H1 (cell line): ENCODE data around the gene GLT8D2. TPM values are rescaled to one million over a fixed set of nuclear protein-coding genes. Genes with fewer than 3 reads are reported as not detected.

Source experiments
- CTCF ChIA-PET: fragments of 300-600 bp; sonication (Branson Sonifier 250); formaldehyde crosslinking; loops from one replicate; lab custom pipeline; 2021; ENCODE audit not compliant: partially characterized antibody; lab: Charles Lee
- POLR2A ChIA-PET: fragments of 300-600 bp; sonication (Branson Sonifier 250); formaldehyde crosslinking; loops from one replicate; lab custom pipeline; 2021; ENCODE audit warnings: inconsistent platforms; ENCODE audit not compliant: partially characterized antibody; lab: Charles Lee
- DNase-seq, 2 experiments: peaks; one replicate each; pipeline versions ENCODE4 v3.0.0 to v3.0.0-alpha.2; 2010 to 2022; ENCODE audit warnings: low spot score in 2 of 2, low read depth in 1 of 2, mixed read lengths in 1 of 2
- FAIRE-seq: peaks from 2 replicates; lab custom pipeline; 2011; peaks lifted over from hg19 to GRCh38; lab: Jason Lieb, UNC
- H2AFZ ChIP-seq: 2 replicates; pipeline ENCODE4 v1.8.1; 2012; ENCODE audit warnings: low read length, inconsistent platforms
- H2AK5ac ChIP-seq: 2 replicates; pipeline ENCODE4 v1.6.1; 2013; ENCODE audit warnings: low read depth, low read length
- H2BK120ac ChIP-seq: replicated peaks from 2 replicates; pipeline ENCODE3; 2013; ENCODE audit warnings: low read depth, low read length, inconsistent platforms
- H2BK12ac ChIP-seq: 2 replicates; pipeline ENCODE4 v1.6.1; 2013; ENCODE audit warnings: low read depth, low read length
- H2BK15ac ChIP-seq: 2 replicates; pipeline ENCODE4 v1.6.1; 2013; ENCODE audit warnings: low read length
- H2BK20ac ChIP-seq: 2 replicates; pipeline ENCODE4 v1.6.1; 2013; ENCODE audit warnings: low read length
- H2BK5ac ChIP-seq: 2 replicates; pipeline ENCODE4 v1.6.1; 2013; ENCODE audit warnings: low read depth, low read length
- H3K14ac ChIP-seq: 2 replicates; pipeline ENCODE4 v1.6.1; 2013; ENCODE audit warnings: inconsistent platforms; ENCODE audit not compliant: insufficient read length
- H3K18ac ChIP-seq: 2 replicates; pipeline ENCODE4 v1.6.1; 2013; ENCODE audit warnings: low read length; ENCODE audit errors: extremely low read depth
- H3K23ac ChIP-seq: 2 replicates; pipeline ENCODE4 v1.6.1; 2013; ENCODE audit warnings: inconsistent platforms; ENCODE audit not compliant: insufficient read length
- H3K23me2 ChIP-seq: 2 replicates; pipeline ENCODE4 v1.6.1; 2013; ENCODE audit warnings: low read depth, low read length
- H3K27ac ChIP-seq: 2 replicates; pipeline ENCODE4 v1.6.1; 2011; ENCODE audit warnings: low read depth, low read length, inconsistent platforms
- H3K27me3 ChIP-seq, 4 experiments: replicated peaks in 1 of 4; 1 replicate in 1 of 4; 2 replicates in 3 of 4; pipeline versions ENCODE4 v1.6.1 to v1.8.1; 2011 to 2013; ENCODE audit warnings: low read length in 3 of 4, mild to moderate bottlenecking in 3 of 4, inconsistent platforms in 2 of 4, mixed read lengths in 2 of 4, moderate library complexity in 1 of 4; ENCODE audit not compliant: control insufficient read depth in 3 of 4, insufficient read depth in 3 of 4; ENCODE audit errors: extremely low read depth in 1 of 4
- H3K36me3 ChIP-seq, 4 experiments: 2 replicates each; pipeline versions ENCODE4 v1.6.1 to v1.8.1; 2011 to 2013; ENCODE audit warnings: mild to moderate bottlenecking in 4 of 4, low read length in 3 of 4, moderate library complexity in 2 of 4, control low read depth in 1 of 4, inconsistent platforms in 1 of 4; ENCODE audit not compliant: insufficient read depth in 4 of 4, control insufficient read depth in 2 of 4
- H3K4ac ChIP-seq: replicated peaks from 2 replicates; pipeline ENCODE3; 2013; ENCODE audit warnings: low read length, low read depth, mixed read lengths, inconsistent platforms; ENCODE audit not compliant: insufficient read length
- H3K4me1 ChIP-seq, 4 experiments: replicated peaks in 1 of 4; 1 replicate in 1 of 4; 2 replicates in 3 of 4; pipeline versions ENCODE4 v1.6.1 to v1.8.1; 2011 to 2013; ENCODE audit warnings: low read length in 3 of 4, inconsistent platforms in 2 of 4, mixed read lengths in 1 of 4; ENCODE audit not compliant: insufficient read depth in 4 of 4, control insufficient read depth in 3 of 4
- H3K4me2 ChIP-seq, 2 experiments: 2 replicates each; pipeline versions ENCODE4 v1.6.1 to v1.8.1; 2011 to 2013; ENCODE audit warnings: low read depth in 2 of 2, low read length in 2 of 2, control low read depth in 1 of 2, inconsistent platforms in 1 of 2, mild to moderate bottlenecking in 1 of 2; ENCODE audit not compliant: insufficient read depth in 1 of 2
- H3K4me3 ChIP-seq, 4 experiments: fragments of 200-600, 300-600 bp in 1 of 4; sonication (generic), shearing (Covaris generic), sonication (Bioruptor Twin) in 1 of 4; 2 replicates each; pipeline versions ENCODE4 v1.5.1 to v1.8.1; 2011 to 2016; ENCODE audit warnings: low read length in 4 of 4, low read depth in 3 of 4, control low read depth in 2 of 4, inconsistent platforms in 2 of 4, mild to moderate bottlenecking in 2 of 4, mixed read lengths in 1 of 4, moderate library complexity in 1 of 4; ENCODE audit not compliant: insufficient read depth in 2 of 4; ENCODE audit errors: extremely low read depth in 1 of 4
- H3K56ac ChIP-seq: replicated peaks from 2 replicates; pipeline ENCODE3; 2013; ENCODE audit warnings: low read depth, mild to moderate bottlenecking, mixed read lengths, low read length, inconsistent platforms; ENCODE audit not compliant: insufficient read length
- H3K79me1 ChIP-seq: 2 replicates; pipeline ENCODE4 v1.6.1; 2013; ENCODE audit warnings: low read depth, low read length, control low read depth
- H3K79me2 ChIP-seq, 2 experiments: 2 replicates each; pipeline versions ENCODE4 v1.6.1 to v1.8.1; 2012 to 2013; ENCODE audit warnings: low read length in 2 of 2, mild to moderate bottlenecking in 2 of 2, inconsistent platforms in 1 of 2; ENCODE audit not compliant: insufficient read depth in 2 of 2, control insufficient read depth in 1 of 2
- H3K9ac ChIP-seq, 4 experiments: replicated peaks in 1 of 4; 1 replicate in 1 of 4; 2 replicates in 3 of 4; pipeline versions ENCODE4 v1.6.1 to v1.8.1; 2011 to 2013; ENCODE audit warnings: low read depth in 3 of 4, low read length in 3 of 4, control low read depth in 2 of 4, mild to moderate bottlenecking in 2 of 4, moderate library complexity in 2 of 4, inconsistent platforms in 1 of 4; ENCODE audit errors: extremely low read depth in 1 of 4
- H3K9me3 ChIP-seq, 2 experiments: 2 replicates each; pipeline versions ENCODE4 v1.6.1 to v1.8.1; 2012 to 2013; ENCODE audit warnings: mild to moderate bottlenecking in 2 of 2, moderate library complexity in 2 of 2, control low read depth in 1 of 2, inconsistent platforms in 1 of 2, low read depth in 1 of 2, low read length in 1 of 2, mixed read lengths in 1 of 2; ENCODE audit not compliant: insufficient read depth in 2 of 2
- H4K20me1 ChIP-seq, 2 experiments: replicated peaks in 1 of 2; 2 replicates each; pipeline versions ENCODE3 to v1.8.1; 2011 to 2013; ENCODE audit warnings: inconsistent platforms in 2 of 2, low read length in 2 of 2, mild to moderate bottlenecking in 1 of 2; ENCODE audit not compliant: insufficient read depth in 2 of 2, control insufficient read depth in 1 of 2
- H4K5ac ChIP-seq: 2 replicates; pipeline ENCODE4 v1.6.1; 2013; ENCODE audit warnings: low read length, low read depth, mixed read lengths, inconsistent platforms; ENCODE audit not compliant: insufficient read length
- H4K8ac ChIP-seq: 2 replicates; pipeline ENCODE4 v1.8.0; 2013; ENCODE audit warnings: mild to moderate bottlenecking, moderate library complexity, low read length, inconsistent platforms; ENCODE audit not compliant: insufficient read depth; ENCODE audit errors: extremely low read depth
- H4K91ac ChIP-seq: replicated peaks from 2 replicates; pipeline ENCODE3; 2013; ENCODE audit warnings: low read length, mixed read lengths, inconsistent platforms; ENCODE audit not compliant: insufficient read length
- ASH2L ChIP-seq: fragments of 200-600, 300-600 bp; sonication (generic); IDR thresholded peaks from one replicate; pipeline ENCODE4 v1.7.1; 2017; ENCODE audit warnings: low read length
- BACH1 ChIP-seq: IDR thresholded peaks from 2 replicates; pipeline ENCODE4 v1.6.1; 2012; ENCODE audit warnings: low read length, improper control_type of control experiment
- BRCA1 ChIP-seq: IDR thresholded peaks from 2 replicates; pipeline ENCODE4 v1.6.1; 2012; ENCODE audit warnings: low read depth, low read length, improper control_type of control experiment
- CBX5 ChIP-seq: fragments of 300-800, 300-1000 bp; sonication (generic); IDR thresholded peaks from 2 replicates; pipeline ENCODE4 v1.7.1; 2016; ENCODE audit warnings: antibody characterized with exemption, low read length, low read depth
- CHD1 ChIP-seq: IDR thresholded peaks from 2 replicates; pipeline ENCODE4 v1.6.1; 2012; ENCODE audit warnings: low read depth, low read length, improper control_type of control experiment
- CHD2 ChIP-seq: IDR thresholded peaks from 2 replicates; pipeline ENCODE4 v1.6.1; 2012; ENCODE audit warnings: low read length, improper control_type of control experiment
- CREB1 ChIP-seq: IDR thresholded peaks from 2 replicates; pipeline ENCODE4 v1.6.1; 2012; ENCODE audit warnings: inconsistent platforms
- CTBP2 ChIP-seq: IDR thresholded peaks from 2 replicates; pipeline ENCODE4 v1.7.0; 2011; ENCODE audit warnings: borderline replicate concordance, mild to moderate bottlenecking, moderate library complexity, mixed read lengths, low read length; ENCODE audit not compliant: insufficient read depth, insufficient read length
- EGR1 ChIP-seq: IDR thresholded peaks from 2 replicates; pipeline ENCODE4 v1.6.1; 2011; ENCODE audit warnings: low read depth, low read length, borderline replicate concordance
- FOSL1 ChIP-seq: IDR thresholded peaks from 2 replicates; pipeline ENCODE4 v1.6.1; 2011; ENCODE audit warnings: mild to moderate bottlenecking, low read depth, low read length, moderate library complexity; ENCODE audit not compliant: insufficient read depth
- GTF2F1 ChIP-seq: IDR thresholded peaks from 2 replicates; pipeline ENCODE4 v1.6.1; 2012; ENCODE audit warnings: low read depth, low read length, improper control_type of control experiment, borderline replicate concordance
- NANOG ChIP-seq: IDR thresholded peaks from 2 replicates; pipeline ENCODE4 v1.6.1; 2011; ENCODE audit warnings: low read length, low read depth, mild to moderate bottlenecking, inconsistent platforms; ENCODE audit not compliant: insufficient read depth, poor library complexity, severe bottlenecking
- RNF2 ChIP-seq: fragments of 200-900, 300-1000 bp; sonication (generic); IDR thresholded peaks from 2 replicates; pipeline ENCODE4 v1.7.1; 2016; ENCODE audit warnings: borderline replicate concordance, low read depth, mild to moderate bottlenecking, antibody characterized with exemption, low read length; ENCODE audit not compliant: poor library complexity, severe bottlenecking; ENCODE audit errors: missing control alignments
- SP4 ChIP-seq: IDR thresholded peaks from 2 replicates; pipeline ENCODE4 v1.6.1; 2012; ENCODE audit warnings: low read length, inconsistent platforms
- SUZ12 ChIP-seq: fragments of 200-600 bp; sonication (generic); IDR thresholded peaks from 2 replicates; pipeline ENCODE4 v1.6.1; 2012; ENCODE audit warnings: mild to moderate bottlenecking, inconsistent platforms, low read length, moderate library complexity, mixed read lengths
- TEAD4 ChIP-seq: IDR thresholded peaks from 2 replicates; pipeline ENCODE4 v1.6.1; 2012; ENCODE audit warnings: low read depth, low read length, inconsistent platforms, mixed read lengths
- WGBS, 2 experiments: shearing (Covaris generic) in 1 of 2; methylation state at CpG; one replicate each; pipeline versions ENCODE4 v1.1.6 to v1.1.7; 2013 to 2015; ENCODE audit warnings: low lambda C conversion rate in 2 of 2, mixed read lengths in 2 of 2, inconsistent platforms in 1 of 2, low coverage in 1 of 2, missing lambda C conversion rate in 1 of 2; ENCODE audit not compliant: insufficient replicate concordance in 2 of 2, insufficient coverage in 1 of 2, insufficient read length in 1 of 2; ENCODE audit errors: extremely low coverage in 1 of 2, missing lambda C conversion rate in 1 of 2; 5-methylcytosine and 5-hydroxymethylcytosine counted together
- polyA plus RNA-seq, 7 experiments: library from polyadenylated mRNA; depleted of rRNA in 3 of 7; stranded (reverse) in 5 of 7; unstranded in 2 of 7; fragments of >200 nt in 5 of 7; fragments of 200-250 nt in 2 of 7; gene quantifications; 1 replicate in 5 of 7; 2 replicates in 1 of 7; 4 replicates in 1 of 7; pipeline versions ENCODE4 v1.2.1 to v1.2.3, GENCODE V29; 2011 to 2013; ENCODE audit warnings: missing spikeins in 2 of 7, mixed read lengths in 2 of 7
- total RNA-seq: library from RNA; stranded (reverse); fragmentation: NEBNext Ultra II Directional; extraction: Animal tissue kit (Norgen Biotek cat#: 25700); gene quantifications from 2 replicates; pipeline ENCODE4 v1.2.1, GENCODE V29; 2021

The GLT8D2 gene
- total and polyA plus RNA-seq, 2 of the 8 experiments (the other 6 are each of a cell fraction or from before 2014, with no cell fraction given) = 6.8 to 9.8 TPM

GRCh38 chr12:104022786-104023185 is 27.2 kb downstream of the GLT8D2 start:
- Histone ChIP-seq H2BK120ac (no peak overlapping the region), H2BK5ac (no peak overlapping the region), H4K91ac (no peak overlapping the region), H3K9me3 (peaks cover 5 to 6% of the 10 kb centered on the region in 2 experiments; a peak in 3 of 4 replicates), H4K20me1 (no peaks in the 10 kb centered on the region), H2BK12ac (no peak overlapping the region), H4K5ac (no peak overlapping the region), H3K18ac (no peak overlapping the region), H3K4me1 (no peaks in the 10 kb centered on the region), H2BK20ac (no peak overlapping the region), H2AK5ac (no peak overlapping the region), H3K4me3 (no peak overlapping the region), H3K9ac (no peak overlapping the region), H3K23me2 (peaks cover 1% of the 10 kb centered on the region; the same call in 1 of the 2 replicates), H4K8ac (no peak overlapping the region), H3K14ac (no peak overlapping the region), H3K4ac (no peak overlapping the region), H3K23ac (no peak overlapping the region), H3K27me3 (no peaks in the 10 kb centered on the region), H2AFZ (no peak overlapping the region), H2BK15ac (no peak overlapping the region), H3K56ac (no peak overlapping the region), H3K4me2 (no peak overlapping the region), H3K79me1 (no peaks in the 10 kb centered on the region), H3K79me2 (no peaks in the 10 kb centered on the region), H3K36me3 (no peaks in the 10 kb centered on the region), H3K27ac (no peak overlapping the region)
- POLR2A ChIA-PET = no interaction called here
- DNase-seq = no peak
- FAIRE-seq = no peak
- CTCF ChIA-PET = no interaction called here
- 89% methylated on average over 3 of the region's 3 CpGs; no CpG with 5 or more reads in 1 of the 2 experiments for WGBS, 2 experiments
- TF ChIP-seq SP4 (no peak), CHD1 (no peak), CTBP2 (no peak), SUZ12 (no peak), BACH1 (no peak), ASH2L (no peak), TEAD4 (no peak), CHD2 (no peak), CBX5 (no peak), EGR1 (no peak), RNF2 (no peak), CREB1 (no peak), GTF2F1 (no peak), NANOG (no peak), FOSL1 (no peak), BRCA1 (no peak)
